NB4 (cell line): ENCODE results near the gene TRIM71.

Source experiments
- POLR2A ChIP-seq: IDR thresholded peaks from 2 replicates; pipeline ENCODE4 v1.6.1; 2011; ENCODE audit warnings: mild to moderate bottlenecking; ENCODE audit not compliant: insufficient read length; ENCODE audit errors: extremely low read depth
- TF ChIP-seq, protein P1 (sequence below): IDR thresholded peaks from one replicate; pipeline ENCODE4 v1.5.1; 2012; ENCODE audit warnings: low read depth, low read length

GRCh38 chr3:32821686-32822296 is 4.0 kb downstream of the TRIM71 start:
- TF ChIP-seq, protein P1, sequence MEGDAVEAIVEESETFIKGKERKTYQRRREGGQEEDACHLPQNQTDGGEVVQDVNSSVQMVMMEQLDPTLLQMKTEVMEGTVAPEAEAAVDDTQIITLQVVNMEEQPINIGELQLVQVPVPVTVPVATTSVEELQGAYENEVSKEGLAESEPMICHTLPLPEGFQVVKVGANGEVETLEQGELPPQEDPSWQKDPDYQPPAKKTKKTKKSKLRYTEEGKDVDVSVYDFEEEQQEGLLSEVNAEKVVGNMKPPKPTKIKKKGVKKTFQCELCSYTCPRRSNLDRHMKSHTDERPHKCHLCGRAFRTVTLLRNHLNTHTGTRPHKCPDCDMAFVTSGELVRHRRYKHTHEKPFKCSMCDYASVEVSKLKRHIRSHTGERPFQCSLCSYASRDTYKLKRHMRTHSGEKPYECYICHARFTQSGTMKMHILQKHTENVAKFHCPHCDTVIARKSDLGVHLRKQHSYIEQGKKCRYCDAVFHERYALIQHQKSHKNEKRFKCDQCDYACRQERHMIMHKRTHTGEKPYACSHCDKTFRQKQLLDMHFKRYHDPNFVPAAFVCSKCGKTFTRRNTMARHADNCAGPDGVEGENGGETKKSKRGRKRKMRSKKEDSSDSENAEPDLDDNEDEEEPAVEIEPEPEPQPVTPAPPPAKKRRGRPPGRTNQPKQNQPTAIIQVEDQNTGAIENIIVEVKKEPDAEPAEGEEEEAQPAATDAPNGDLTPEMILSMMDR = no peak
- TF ChIP-seq POLR2A = no peak
